NOMO-1 (cell line): Measurements from ENCODE around the gene LUZP4.
"Not testable (repeated sequence)": the region's sequence is repeated elsewhere in the genome, so short reads cannot be mapped to it uniquely, and the experiment has no call there.

Source experiments
- DNase-seq, 2 experiments: peaks; one replicate each; lab custom pipeline; 2025; ENCODE audit not compliant: unreplicated experiment in 2 of 2; lab: John Stamatoyannopoulos, UW

LUZP4 gene, protein sequence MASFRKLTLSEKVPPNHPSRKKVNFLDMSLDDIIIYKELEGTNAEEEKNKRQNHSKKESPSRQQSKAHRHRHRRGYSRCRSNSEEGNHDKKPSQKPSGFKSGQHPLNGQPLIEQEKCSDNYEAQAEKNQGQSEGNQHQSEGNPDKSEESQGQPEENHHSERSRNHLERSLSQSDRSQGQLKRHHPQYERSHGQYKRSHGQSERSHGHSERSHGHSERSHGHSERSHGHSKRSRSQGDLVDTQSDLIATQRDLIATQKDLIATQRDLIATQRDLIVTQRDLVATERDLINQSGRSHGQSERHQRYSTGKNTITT

DNA sequence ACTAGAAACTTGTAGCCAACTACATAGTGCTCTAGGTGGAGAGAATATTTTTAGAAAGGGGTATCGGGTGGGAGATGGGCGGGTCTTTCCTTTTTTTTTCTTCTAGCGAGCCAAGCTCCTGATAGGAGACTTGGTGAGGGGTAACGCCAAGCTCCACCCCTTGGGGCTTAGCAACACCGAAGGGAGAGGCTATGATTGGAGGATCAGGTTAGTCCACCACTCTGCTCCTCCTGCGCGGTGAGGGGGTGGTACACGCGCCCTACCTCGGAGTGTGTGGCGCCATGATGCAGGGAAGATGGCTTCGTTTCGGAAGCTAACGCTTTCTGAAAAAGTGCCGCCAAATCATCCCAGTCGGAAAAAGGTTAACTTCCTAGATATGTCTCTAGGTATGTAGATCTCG is at the start of gene LUZP4:
Gene LUZP4 (plus strand): TSS at position 251 of the 400 bp plus-strand sequence. CDS start 45 bp downstream, at position 296.
- no peak for DNase-seq

DNA sequence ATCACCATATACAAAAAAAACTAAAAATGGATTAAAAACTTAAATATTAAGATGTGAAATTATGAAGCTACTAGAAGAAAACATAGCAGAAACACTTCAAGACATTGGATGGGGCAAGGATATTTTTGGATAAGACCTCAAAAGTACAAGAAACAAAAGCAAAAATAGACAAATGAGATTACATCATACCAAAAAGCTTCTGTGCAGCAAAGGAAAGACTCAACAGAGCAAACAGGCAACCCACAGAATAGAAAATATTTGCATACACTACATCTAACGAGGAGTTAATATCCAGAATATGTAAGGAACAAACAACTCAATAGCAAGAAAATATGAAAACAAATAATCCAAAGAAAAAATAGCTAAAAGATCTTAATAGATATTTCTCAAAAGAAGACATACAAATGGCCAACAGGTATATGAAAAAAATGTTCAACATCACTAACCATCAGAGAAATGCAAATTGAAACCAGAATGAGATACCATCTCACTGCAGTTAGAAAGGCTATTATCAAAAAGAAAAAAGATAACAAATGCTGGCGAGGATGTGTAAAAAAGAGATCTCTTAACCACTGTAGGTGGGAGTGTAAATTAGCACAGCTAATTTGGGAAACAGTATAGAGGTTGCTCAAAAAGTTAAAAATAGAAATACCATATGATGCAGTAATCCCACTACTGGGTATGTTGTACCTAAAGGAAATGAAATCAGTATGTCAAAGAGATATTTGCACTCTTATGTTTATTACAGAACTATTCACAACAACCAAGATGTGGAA is 37.9 kb upstream of the LUZP4 start:
- no peak for DNase-seq

DNA sequence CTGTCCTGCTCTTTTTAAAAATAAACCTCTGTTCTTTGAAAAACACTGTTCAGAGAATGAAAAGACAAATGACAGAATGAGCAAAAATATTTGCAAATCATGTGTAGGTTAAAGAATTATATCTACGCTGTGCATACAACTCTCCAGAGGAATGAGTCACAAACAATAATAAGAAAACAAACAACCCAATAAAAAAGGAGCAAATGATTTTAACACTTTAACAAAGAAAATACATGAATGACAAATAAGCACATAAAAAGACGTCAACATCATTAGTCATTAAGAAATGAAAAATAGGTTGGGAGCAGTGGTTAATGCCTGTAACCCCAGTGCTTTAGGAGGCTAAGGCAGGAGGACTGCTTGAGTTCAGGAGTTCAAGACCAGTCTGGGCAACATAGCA is 34.5 kb upstream of the LUZP4 start:
- DNase-seq: no peak

DNA sequence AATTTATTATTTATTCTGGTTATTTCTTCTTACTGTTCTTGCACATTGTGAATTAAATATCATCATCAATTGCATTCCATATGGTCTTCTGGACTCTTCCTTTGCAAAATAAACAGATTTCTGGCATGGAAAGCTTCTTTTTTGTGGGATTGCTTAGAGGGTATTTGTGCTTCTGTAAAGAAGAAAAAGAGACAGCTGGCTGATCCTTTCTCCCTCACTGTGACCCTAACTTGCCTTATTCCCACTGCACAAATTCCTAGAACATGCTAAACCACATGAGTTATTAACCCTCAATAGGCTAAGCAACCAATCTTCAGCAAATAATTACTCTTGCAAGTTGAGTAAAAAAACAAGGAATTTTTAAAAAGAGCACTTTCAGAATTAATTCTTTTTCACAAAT is 31.8 kb upstream of the LUZP4 start:
- DNase-seq: no peak

DNA sequence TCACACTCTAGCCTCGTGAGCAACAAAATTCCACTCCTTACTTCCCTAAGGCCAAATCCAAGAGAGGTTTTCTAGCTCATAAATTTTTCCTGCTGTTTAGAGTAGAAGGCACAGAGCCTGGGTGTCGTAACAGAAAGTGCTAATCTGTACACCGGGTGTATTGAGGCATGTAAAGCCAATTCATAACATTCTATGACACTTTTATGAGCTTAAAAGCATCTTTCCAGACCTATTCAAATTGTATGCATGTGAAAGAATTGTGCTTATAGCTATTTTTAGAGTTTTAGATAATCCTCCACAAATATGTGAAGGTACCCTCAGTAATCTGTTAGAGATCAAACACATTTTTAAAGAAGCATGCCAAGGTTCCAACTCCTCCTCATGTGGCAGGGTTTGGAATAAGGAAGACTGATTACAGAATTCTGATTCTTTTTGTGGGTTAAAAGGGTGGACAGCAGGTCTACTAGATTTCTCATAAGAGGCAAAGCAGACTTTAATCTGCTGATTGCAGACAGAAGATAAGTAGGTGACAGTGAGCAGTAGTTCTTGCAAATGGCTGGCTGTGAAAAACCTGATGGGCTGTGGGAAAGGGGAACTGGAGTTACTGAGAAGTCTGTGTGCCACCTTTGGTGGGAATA is 30.2 kb upstream of the LUZP4 start:
- no peak for DNase-seq

DNA sequence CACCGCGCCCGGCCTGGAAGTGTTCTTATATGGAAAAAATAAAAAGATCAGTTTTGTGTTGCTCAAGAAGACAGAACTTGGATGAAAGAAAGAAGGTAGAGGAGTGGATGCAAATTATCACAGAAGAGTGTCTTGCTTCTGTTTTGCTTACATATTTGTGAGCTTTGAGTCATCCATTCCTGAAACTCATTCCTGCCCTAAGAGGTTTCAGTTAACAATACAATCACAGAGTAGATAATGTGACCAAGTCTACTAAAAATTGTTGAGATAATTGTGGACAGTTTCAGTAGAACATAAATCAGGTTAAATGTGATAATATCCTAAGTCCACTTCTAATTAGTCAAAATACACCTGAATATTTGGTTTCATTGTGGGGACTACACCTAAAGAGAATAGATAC is 29.2 kb upstream of the LUZP4 start:
- DNase-seq: no peak

DNA sequence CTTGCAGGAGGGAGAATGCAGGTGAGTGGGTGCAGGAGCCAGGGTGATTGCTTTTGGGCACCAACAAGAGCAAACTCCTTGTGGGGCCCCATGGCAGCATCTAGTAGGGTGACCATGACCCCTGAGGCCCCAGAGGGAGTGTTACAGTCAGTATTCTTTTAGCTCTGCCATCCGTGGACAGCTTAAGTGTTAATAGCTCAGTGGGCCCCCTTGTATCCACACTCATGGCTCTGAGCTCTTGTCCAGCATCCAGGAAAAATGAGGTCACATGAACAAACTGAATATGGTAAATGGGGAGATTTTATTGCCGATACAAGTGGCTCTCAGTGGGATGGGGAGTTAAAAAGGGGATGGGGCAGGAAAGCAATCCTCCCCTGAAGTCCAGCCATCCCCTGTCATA is 28.4 kb upstream of the LUZP4 start:
- no peak for DNase-seq

DNA sequence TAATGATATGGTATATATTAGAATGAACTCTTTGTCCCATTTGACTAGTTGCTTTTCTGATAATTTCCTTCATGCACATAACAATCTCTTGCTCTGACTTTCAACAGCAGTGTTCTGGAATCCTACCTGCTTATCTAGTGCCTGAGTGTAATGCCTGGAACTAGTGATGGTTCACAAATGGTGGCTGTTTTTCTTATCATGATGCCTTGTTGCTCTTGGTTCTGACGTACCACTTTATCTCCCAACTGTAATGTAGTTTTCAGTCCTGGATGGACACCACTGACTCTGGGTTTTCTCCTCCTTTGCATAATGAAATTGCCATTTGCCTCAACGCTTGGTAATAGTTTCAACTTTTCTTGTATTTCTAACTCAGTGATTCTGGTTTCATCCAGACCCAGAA is 25.5 kb upstream of the LUZP4 start:
- no peak for DNase-seq

DNA sequence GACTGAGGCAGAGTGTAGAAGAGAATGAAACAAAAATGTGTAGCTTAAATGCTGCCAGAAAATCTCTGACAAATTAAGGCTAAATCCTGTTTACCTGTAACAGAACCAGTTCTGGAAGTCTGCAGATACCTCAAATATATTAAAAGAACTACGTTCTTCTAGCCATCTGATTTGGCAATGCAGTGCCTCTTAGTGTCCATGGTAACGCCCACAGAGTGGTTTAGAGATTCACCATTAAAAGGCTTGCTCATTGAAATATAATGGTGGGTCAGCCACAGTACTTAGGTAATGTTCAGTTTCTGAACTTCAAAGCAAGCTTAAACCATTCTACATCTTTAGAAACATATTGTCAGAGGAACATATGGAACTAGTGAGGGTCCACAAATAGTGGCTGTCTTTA is 23.2 kb upstream of the LUZP4 start:
- DNase-seq: no peak

DNA sequence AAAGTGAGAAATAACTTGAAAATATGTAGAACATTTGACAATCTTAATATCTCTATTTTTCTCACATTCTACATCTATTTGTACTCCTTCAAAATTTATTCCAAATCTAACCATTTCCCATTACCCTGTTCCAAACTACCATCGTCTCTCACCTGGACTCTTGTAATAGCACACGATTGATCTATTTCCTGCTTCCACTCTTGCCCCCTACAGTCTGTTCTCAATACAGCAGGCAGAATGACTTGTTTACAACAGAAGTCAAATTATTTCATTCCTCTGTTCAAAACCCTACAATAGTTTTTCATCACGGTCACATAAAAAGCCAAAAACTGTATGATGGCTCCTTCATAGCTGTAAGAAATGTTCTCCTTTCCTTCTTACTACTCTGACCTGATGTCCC is 21.1 kb upstream of the LUZP4 start:
- no peak for DNase-seq

DNA sequence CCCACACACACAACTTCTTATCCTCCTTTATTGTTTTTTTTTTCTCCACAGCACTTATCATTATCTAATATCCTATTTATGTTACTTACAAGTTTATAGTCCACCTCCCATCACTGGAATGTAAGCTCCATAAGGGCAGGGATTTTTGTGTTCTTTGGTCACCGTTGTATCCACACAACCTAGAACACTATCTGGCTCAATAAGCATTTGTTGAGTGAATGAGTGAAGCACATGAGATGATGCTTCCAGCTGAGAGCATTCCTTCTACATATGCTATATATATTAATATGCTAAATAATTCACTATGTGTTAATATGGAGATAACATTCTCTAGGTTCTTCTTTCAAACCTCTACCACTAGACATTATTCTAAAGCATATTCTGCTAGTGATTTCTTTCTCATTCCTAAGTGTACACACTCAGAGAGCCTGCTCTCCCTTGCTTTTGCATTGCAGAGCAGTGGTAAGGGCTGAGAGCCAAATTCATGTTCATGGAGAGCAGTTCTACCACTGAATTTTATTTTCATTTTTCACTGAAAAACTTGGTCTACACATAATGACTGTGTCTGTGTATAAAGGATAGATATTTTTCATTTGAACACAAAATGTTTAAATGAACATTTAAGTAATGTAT is 20.3 kb upstream of the LUZP4 start:
- DNase-seq: no peak

DNA sequence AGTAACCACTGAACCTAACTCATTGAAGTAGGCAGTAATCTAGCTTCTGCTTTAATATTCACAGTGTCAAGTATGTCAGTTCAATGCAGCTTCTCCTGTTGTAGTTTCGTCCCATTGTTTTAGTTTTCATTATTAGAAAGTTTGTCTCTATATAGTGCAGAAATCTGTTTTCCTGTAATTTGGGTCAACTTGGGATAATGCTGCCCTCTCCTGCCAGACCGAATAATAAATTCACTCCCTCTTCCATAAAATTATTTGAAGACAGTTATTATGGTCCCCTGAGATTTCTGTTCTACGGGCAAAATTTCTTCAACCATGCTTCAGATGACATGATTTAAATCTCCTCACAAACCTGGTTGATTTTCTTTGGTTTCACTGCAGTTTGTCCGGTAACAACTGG is 4.6 kb upstream of the LUZP4 start:
- no peak for DNase-seq

DNA sequence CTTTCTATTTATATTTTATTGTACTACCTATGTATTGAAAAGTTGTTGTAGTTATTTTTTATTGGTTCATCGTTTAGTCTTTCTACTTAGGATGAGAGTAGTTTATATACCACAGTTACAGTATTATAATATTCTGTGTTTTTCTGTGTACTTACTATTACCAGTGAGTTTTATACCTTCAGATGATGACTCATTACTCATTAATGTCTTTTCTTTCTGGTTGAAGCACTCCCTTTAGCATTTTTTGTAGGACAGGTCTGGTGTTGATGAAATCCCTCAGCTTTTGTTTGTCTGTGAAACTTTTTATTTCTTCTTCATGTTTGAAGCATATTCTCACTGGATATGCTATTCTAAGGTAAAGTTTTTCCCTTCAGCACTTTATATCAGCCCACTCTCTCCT is 7.7 kb downstream of the LUZP4 start:
- DNase-seq: no peak

DNA sequence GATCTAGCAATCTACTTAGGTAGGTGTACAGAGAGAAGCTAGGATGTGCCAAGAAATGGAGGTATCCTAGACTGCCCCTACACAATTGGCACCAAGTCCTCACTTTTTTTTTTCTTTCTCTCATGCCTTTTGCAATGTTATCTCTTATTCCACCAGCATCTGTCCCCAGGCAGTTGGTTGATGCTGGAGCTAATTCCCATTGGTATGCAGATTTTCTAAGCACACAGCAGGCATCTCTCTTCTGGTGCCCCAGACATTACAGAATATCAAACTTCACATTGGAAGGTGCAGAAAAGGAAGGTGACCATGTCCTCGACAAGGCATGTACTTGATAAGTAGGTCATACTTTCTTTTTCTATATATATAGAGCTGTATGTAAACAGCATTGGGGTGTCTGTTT is 21.6 kb downstream of the LUZP4 start:
- DNase-seq: no peak

DNA sequence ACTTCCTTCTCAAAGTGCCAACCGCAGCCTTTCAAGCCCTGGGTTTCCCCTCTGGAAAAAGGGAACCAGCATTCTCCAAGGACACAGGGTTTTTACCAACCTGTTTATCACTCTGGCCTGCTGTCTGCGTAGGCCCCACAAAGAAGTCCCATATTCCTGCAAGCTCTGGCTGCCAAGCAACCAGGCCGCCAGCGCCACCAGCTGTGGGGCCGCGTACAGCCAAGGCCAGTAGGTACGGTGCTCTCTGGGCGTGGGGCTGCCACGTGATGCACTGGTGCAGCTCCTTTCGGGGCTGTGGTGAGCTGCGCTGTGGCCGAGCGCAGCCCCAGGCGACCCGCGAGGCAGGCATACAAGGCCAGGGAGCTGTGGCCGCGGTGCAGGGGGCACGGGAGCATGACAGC is 22.1 kb downstream of the LUZP4 start:
- no peak for DNase-seq

DNA sequence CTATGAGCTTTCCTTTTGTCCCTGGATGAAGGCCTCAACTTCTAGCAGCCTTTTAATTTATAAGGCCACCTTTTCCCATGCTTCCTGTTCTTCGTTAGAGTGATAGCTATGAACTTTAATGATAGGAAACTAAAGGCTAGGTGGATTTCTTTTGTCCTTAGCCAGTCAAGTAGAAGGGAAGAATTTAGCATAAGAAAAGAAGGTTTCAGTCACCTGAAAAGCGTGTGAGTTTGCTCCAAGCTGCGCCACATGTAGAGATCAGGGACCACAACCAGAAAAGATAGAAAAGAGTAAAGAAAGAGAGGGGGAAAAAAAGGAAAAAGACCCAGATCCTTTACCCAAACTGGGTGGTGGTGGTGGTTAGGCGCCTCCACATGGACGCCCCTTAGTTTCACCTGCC is 28.6 kb downstream of the LUZP4 start:
- DNase-seq: no peak

DNA sequence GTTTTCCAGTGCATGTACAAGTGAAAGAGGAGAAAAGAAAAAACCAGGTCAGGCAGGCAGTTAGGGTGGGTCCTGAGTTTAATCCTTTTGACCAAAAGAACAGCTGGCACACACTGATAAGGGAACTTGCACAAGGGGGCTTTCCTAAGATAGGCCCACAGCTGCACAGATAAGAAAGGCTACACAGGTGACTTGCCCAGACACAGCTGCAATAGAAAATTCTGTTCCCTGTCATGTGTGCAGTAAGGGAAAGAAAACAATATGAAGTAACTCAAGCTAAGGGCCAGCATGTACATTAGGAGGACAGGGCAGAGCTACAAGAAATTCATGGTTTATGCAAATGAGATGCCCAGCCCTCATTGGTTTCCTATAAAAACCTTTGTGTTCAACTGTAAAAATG is 32.9 kb downstream of the LUZP4 start:
- DNase-seq: no peak

DNA sequence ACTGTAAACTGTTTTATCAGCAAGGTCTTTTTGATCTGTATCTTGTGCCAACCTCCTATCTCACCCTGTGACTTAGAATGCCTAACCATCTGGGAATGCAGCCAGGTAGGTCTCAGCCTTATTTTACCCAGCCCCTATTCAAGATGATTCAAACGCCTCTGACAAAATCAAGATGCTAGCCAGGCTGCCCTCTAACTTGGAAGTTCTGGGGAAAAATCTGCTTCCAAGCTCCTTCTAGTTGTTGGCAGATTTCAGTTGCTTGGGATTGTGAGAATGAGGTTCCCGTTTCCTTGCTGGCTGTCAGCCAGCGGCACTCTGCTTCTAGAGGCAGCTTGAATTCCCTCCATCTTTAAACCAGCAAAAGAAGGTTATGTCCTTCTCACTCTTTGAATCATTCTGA is 34.7 kb downstream of the LUZP4 start:
- no peak for DNase-seq

DNA sequence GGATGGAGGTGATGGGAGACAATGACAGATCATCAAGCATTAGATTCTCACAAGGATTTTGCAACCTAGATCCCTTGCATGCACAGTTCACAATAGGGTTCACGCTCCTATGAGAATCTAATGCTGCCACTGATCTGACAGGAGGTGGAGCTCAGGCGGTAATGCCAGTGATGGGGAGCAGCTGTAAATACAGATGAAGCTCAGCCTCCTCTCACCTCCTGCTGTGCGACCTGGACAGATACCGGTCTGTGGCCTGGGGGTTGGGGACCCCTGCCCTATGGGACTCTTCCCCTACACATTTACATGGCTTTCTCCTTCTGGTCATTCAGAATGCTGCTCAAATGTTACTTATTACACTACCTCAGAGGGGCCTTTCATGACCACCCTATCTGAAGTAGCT is 39.8 kb downstream of the LUZP4 start:
- DNase-seq: not testable (repeated sequence)

DNA sequence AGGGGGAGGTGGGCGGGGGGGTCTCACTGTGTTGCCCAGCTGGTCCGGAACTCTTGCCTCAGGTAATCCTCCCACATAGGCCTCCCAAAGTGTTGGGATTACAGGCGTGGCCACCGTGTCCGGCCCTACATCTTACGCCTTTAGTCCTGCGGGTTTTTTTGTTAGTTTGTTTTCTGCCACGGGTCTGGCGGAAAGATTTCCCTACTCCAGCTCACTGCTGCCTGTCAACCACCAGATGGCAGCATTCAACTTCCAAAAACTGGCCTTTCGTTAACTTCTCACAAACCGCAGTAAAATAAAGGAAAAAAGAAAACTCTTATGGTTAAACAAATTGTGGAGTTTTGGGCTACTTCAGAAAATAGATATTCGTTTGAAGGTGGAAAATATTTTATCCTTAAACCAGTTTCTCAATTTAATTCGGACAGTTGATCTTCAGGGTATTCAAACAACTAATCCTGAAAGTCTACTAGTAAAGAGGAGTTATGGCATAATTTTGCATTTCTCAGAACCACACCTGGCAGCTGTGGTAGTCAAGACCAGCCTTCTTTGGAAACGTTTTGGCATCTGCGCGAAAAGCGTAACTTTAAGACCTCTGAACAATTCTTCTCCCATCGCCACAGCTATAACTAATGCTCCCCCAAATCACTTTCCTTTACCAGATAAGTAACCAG is 41.1 kb downstream of the LUZP4 start:
- peak; percentile 11 to 52 for DNase-seq

DNA sequence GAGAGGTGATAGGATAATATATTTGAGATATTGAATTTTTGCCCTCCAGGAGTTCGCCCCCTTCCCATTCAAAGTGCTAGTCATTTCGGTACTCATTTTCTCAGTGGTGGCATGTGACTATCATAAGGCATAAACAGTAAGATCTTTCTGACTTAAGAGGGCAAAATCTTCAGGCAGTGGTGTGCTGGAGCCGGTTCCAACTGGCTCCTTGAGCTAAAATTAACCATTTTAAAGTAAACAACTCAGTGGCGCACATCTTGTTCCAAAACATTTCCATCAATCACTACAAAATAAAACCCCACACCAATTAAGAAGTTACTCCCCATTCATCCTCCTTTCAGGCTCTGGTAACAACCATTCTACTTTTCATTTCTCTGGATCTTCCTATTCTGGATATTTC is 43.3 kb downstream of the LUZP4 start:
- DNase-seq: no peak
